Brain microvascular endothelial cell (primary cell): ENCODE measurements around the gene SF3B2.
"Not testable (repeated sequence)": the region's sequence is repeated elsewhere in the genome, so short reads cannot be mapped to it uniquely, and the experiment has no call there.

Experiments used
- DNase-seq: peaks from one replicate; pipeline ENCODE4 v3.0.0-alpha.2; 2020
- H3K27ac ChIP-seq: fragments of 250-450 bp; sonication (Bioruptor Pico); 2 replicates; pipeline ENCODE4 v1.5.1; 2020; ENCODE audit warnings: mild to moderate bottlenecking, moderate library complexity
- H3K27me3 ChIP-seq: fragments of 250-450 bp; sonication (Bioruptor Pico); replicated peaks from 2 replicates; pipeline ENCODE4 v1.5.1; 2020; ENCODE audit warnings: mild to moderate bottlenecking
- H3K36me3 ChIP-seq: fragments of 250-450 bp; sonication (Bioruptor Pico); replicated peaks from 2 replicates; pipeline ENCODE4 v1.5.1; 2020; ENCODE audit warnings: mild to moderate bottlenecking
- H3K4me3 ChIP-seq: 2 replicates; pipeline ENCODE4 v1.5.1; 2011; ENCODE audit warnings: low read depth, mild to moderate bottlenecking, control low read depth, low read length, moderate library complexity
- CTCF ChIP-seq: IDR thresholded peaks from 2 replicates; pipeline ENCODE4 v1.5.1; 2011; ENCODE audit warnings: low read depth, mild to moderate bottlenecking, moderate library complexity, low read length, control low read depth, inconsistent platforms; ENCODE audit errors: missing control alignments
- in situ Hi-C: cut with HindIII; loops from 2 replicates; pipeline ENCODE4 v1.10.0; 2017; ENCODE audit warnings: low sequenced_read_pairs, low pct_ligation_motif_present

Gene SF3B2

GRCh38 chr11:66075273-66075672, 23.1 kb downstream of the SF3B2 start:
- Histone ChIP-seq H3K4me3 (no peak overlapping the region), H3K27ac (no peak overlapping the region), H3K27me3 (no peaks in the 10 kb centered on the region), H3K36me3 (peaks cover 23% of the 10 kb centered on the region)
- no peak for TF ChIP-seq CTCF
- no peak for DNase-seq
- in situ Hi-C loops: no loop called here

GRCh38 chr11:66076561-66076960, 24.4 kb downstream of the SF3B2 start:
- DNase-seq: no peak
- Histone ChIP-seq H3K27me3 (no peaks in the 10 kb centered on the region), H3K27ac (no peak overlapping the region), H3K4me3 (no peak overlapping the region), H3K36me3 (peaks cover 23% of the 10 kb centered on the region)
- TF ChIP-seq CTCF: no peak
- in situ Hi-C loops: no loop called here

GRCh38 chr11:66077927-66078326, 25.8 kb downstream of the SF3B2 start:
- H3K27ac ChIP-seq: no peak overlapping the region
- in situ Hi-C loops: no loop called here
- no peak for DNase-seq

GRCh38 chr11:66078949-66079348, 26.8 kb downstream of the SF3B2 start:
- H3K36me3 ChIP-seq: peaks cover 14% of the 10 kb centered on the region
- DNase-seq, in situ Hi-C loops, H3K27ac ChIP-seq, H3K27me3 ChIP-seq, H3K4me3 ChIP-seq: not testable (repeated sequence)

More at GRCh38 chr11:66077927-66078326, 25.8 kb downstream of the SF3B2 start:
- Histone ChIP-seq H3K36me3 (peaks cover 18% of the 10 kb centered on the region), H3K4me3 (no peak overlapping the region), H3K27me3 (no peaks in the 10 kb centered on the region)
- no peak for TF ChIP-seq CTCF

GRCh38 chr11:66080055-66080817, 28.1 kb downstream of the SF3B2 start:
- no peaks in the 10 kb centered on the region for H3K27me3 ChIP-seq
- in situ Hi-C loops: no loop called here
- H3K36me3 ChIP-seq: peaks cover 7% of the 10 kb centered on the region
- DNase-seq: peak; percentile 78
- H3K27ac ChIP-seq: peak overlapping the region; percentile 73
- TF ChIP-seq CTCF: no peak
- H3K4me3 ChIP-seq: no peak overlapping the region

- in situ Hi-C loops: no loop called here
Measured at GRCh38 chr11:66081505-66081904, 29.3 kb downstream of the SF3B2 start.

More at GRCh38 chr11:66081505-66081904, 29.3 kb downstream of the SF3B2 start:
- H3K4me3 ChIP-seq: no peak overlapping the region
- no peaks in the 10 kb centered on the region for H3K27me3 ChIP-seq
- TF ChIP-seq CTCF: no peak
- DNase-seq: no peak
- peak overlapping the region; percentile 73 for H3K27ac ChIP-seq
- H3K36me3 ChIP-seq: peaks cover 5% of the 10 kb centered on the region
